GF-D8 (cell line): ENCODE data around the gene LHX2.

Experiments
- DNase-seq: peaks from one replicate; lab custom pipeline; 2025; lab: John Stamatoyannopoulos, UW

Gene LHX2

GRCh38 chr9:124060844-124061605 lies 49.5 kb downstream of the LHX2 start:
- no peak for DNase-seq

- no peak for DNase-seq
Observed at GRCh38 chr9:124062172-124062571, 50.6 kb downstream of the LHX2 start.

DNA sequence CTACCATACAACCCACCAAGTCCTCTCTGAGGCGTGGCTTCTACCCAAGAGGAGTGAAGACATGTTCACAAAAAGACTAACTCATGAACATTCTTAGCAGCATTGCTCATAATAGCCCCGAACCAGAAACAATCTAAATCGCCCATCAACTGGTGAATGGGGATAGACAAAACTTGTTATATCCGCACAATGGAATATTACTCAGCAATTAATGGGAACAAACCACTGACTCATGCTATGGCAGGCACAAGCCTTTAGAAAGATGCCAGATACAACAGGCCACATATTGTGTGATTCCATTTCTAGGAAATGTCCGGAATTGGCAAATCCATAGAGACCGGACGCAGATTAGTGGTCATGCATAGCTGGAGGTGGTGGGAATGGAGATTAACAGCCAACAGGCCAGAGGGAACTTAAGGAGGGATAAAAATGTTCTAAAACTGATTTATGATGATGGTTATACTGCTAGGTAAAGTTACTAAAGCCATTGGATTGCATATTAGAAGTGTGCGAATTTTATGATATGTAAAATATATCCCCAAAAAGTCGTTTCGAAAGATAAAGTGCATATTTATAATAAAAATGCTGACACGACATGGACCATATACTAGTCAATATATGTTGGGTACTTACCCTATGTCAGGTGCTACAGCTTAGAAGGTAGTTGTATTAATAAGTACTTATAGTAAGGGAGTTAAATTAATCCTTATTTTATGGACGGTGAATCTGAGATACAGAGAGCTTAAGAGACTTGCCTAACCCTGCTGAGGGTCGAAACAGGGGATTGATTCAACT lies 55.4 kb downstream of the LHX2 start:
- no peak for DNase-seq

DNA sequence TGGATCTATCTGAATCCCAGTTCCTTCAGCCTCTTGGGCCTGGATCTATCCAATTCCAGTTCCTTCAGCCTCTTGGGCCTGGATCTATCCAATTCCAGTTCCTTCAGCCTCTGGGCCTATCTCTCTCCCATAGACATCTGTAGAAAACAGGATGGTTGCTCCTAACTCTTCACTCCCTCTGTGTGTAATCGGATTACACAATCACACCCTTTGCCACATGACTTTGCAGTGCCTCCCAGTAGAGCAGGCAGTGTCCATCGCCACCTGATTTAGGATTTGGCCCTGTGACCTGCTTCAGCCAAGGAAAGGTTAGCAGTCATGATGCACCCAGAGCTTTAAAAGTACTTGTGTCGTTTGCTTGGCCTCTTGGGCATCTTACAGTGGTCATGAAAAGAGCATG lies 56.7 kb downstream of the LHX2 start:
- no peak for DNase-seq

GRCh38 chr9:124074746-124075145 lies 63.2 kb downstream of the LHX2 start:
- DNase-seq, result no peak

DNA sequence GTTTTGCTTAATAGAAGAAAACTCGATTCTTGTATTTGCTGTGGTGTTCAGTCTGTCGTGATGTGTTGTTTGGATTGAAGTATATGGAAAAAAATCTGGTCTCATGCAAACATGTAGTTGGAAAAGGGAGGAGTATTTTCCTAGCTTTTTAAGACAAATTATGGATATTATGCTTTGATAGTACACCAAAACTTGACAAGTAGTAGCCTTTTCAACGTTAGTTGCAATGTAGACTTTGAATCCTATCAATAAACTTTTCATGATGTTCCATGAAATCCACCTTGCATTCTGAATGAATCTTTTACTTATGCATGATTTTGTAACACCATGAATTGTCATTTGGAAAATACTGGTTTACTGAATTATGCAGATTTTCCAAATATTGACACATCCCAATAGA lies 64.2 kb downstream of the LHX2 start:
- DNase-seq, result no peak

GRCh38 chr9:124077915-124078572 lies 66.5 kb downstream of the LHX2 start:
- no peak for DNase-seq

- no peak for DNase-seq
Observed at GRCh38 chr9:124078641-124079040, 67.1 kb downstream of the LHX2 start.

DNA sequence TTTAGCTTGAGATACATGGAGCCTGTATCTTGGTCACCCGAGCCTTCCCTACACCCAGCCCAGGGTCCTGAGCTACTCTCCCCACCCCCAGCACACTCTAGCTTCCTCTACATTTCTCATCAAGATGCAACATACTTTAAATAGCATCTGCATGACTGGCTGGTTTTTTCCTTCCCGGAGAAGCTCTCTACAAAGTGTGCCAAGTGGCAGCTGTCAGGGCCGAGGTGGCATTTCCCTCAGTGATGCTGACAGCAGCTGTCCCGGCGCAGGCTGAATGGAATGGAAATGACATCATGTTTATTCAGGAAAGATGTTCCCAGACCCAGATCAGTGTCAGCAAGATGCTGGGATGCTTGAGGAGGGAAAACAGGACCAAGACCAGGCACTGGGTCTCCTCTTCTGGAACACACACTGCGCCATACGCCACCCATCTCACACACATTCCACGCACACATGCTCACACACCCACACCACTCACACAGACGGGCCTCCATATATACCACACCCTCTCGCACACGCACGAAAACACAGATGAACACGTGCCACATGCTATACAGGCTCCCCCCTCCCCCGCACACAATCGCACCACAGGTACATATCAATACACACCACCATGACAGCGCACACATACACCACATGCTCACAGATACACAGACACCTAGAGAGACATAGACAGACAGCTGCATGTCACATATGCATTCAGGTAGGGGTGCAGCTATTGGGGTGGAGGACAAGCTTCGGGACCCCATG lies 67.8 kb downstream of the LHX2 start:
- DNase-seq, result no peak

- DNase-seq, result no peak
Observed at GRCh38 chr9:124082622-124083021, 71.1 kb downstream of the LHX2 start.
